ENCODE data around the gene DMD. TPM values are rescaled to one million over a fixed set of nuclear protein-coding genes. Genes with fewer than 3 reads are reported as not detected.

Gene DMD
- total RNA-seq, 1 donor from 2014 or later: 9.7 TPM

- no peak for DNase-seq (ENCODE audit: low read depth, low spot score)
- H3K4me1 Mint-ChIP-seq: no peaks in the 10 kb centered on the region
- H3K9me3 Mint-ChIP-seq: peaks cover 21% of the 10 kb centered on the region
- H3K27me3 Mint-ChIP-seq (ENCODE audit: low read depth): no peaks in the 10 kb centered on the region
- TF ChIP-seq, protein P1, sequence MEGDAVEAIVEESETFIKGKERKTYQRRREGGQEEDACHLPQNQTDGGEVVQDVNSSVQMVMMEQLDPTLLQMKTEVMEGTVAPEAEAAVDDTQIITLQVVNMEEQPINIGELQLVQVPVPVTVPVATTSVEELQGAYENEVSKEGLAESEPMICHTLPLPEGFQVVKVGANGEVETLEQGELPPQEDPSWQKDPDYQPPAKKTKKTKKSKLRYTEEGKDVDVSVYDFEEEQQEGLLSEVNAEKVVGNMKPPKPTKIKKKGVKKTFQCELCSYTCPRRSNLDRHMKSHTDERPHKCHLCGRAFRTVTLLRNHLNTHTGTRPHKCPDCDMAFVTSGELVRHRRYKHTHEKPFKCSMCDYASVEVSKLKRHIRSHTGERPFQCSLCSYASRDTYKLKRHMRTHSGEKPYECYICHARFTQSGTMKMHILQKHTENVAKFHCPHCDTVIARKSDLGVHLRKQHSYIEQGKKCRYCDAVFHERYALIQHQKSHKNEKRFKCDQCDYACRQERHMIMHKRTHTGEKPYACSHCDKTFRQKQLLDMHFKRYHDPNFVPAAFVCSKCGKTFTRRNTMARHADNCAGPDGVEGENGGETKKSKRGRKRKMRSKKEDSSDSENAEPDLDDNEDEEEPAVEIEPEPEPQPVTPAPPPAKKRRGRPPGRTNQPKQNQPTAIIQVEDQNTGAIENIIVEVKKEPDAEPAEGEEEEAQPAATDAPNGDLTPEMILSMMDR (conservative IDR thresholded peaks at IDR 0.05): no peak
- H3K36me3 Mint-ChIP-seq (ENCODE audit: low read depth): peaks cover 3% of the 10 kb centered on the region
- no peak overlapping the region for H3K27ac Mint-ChIP-seq (ENCODE audit: unreplicated experiment)
- no peak overlapping the region for H3K4me3 Mint-ChIP-seq
Measured at GRCh38 chrX:31092970-31093638, 2118.2 kb downstream of the DMD start.

GRCh38 chrX:31092476-31092875 lies 2118.9 kb downstream of the DMD start:
- Mint-ChIP-seq H3K4me1 (no peaks in the 10 kb centered on the region), H3K27me3 (ENCODE audit: low read depth) (no peaks in the 10 kb centered on the region), H3K9me3 (peaks cover 21% of the 10 kb centered on the region), H3K4me3 (no peak overlapping the region), H3K36me3 (ENCODE audit: low read depth) (peaks cover 3% of the 10 kb centered on the region), H3K27ac (ENCODE audit: unreplicated experiment) (no peak overlapping the region)
- DNase-seq (ENCODE audit: low read depth, low spot score): no peak
- TF ChIP-seq, protein P1 (conservative IDR thresholded peaks at IDR 0.05): no peak

DNA sequence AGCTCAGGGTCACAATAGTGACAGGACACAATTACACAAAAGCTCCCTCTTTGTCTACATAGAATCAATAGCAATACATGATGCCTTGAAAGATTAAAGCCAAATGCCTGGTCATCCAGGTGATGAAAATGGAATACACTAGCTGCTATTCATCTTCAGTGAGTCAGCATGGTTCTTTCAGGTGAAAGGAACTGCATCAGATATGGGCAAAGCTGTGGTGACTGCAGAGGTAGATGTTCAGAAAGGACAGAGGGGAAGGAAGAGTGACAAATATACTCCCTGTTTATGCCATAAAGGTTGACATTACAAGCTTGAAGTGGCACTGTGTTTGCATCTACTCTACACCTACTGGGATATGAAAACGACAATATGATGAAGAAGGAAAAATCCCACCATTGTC lies 2119.5 kb downstream of the DMD start:
- no peak overlapping the region for H3K4me3 Mint-ChIP-seq
- H3K4me1 Mint-ChIP-seq: no peaks in the 10 kb centered on the region
- H3K27ac Mint-ChIP-seq (ENCODE audit: unreplicated experiment): no peak overlapping the region
- no peaks in the 10 kb centered on the region for H3K27me3 Mint-ChIP-seq (ENCODE audit: low read depth)
- no peak for DNase-seq (ENCODE audit: low read depth, low spot score)
- TF ChIP-seq, protein P1 (conservative IDR thresholded peaks at IDR 0.05): no peak
- H3K36me3 Mint-ChIP-seq (ENCODE audit: low read depth): peaks cover 3% of the 10 kb centered on the region
- peaks cover 21% of the 10 kb centered on the region for H3K9me3 Mint-ChIP-seq

DNA sequence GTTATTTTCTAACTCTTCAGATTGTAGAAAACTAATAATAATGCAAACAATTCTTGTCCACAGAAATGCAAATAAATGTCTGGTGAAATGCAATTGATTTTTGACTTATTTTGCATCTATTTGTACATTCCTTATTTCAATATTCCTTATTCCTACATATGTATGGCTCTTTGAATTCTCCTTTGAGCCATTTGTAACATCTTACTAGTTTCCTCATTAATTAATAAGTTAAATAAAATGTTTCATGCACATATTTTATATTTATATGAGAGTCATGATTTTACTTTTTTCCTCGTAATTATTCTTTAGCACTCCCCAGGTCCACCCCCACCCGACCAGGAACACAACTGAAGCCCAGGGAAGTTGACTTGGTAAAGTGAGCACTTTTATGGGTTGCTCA lies 2136.8 kb downstream of the DMD start:
- Mint-ChIP-seq H3K27me3 (ENCODE audit: low read depth) (no peaks in the 10 kb centered on the region), H3K4me3 (no peak overlapping the region), H3K9me3 (peaks cover 17% of the 10 kb centered on the region), H3K4me1 (peaks cover 2% of the 10 kb centered on the region), H3K27ac (ENCODE audit: unreplicated experiment) (no peak overlapping the region), H3K36me3 (ENCODE audit: low read depth) (peaks cover 4% of the 10 kb centered on the region)
- no peak for DNase-seq (ENCODE audit: low read depth, low spot score)
- TF ChIP-seq, protein P1 (conservative IDR thresholded peaks at IDR 0.05): no peak

- Mint-ChIP-seq H3K9me3 (peaks cover 16% of the 10 kb centered on the region), H3K4me1 (peaks cover 3% of the 10 kb centered on the region), H3K36me3 (ENCODE audit: low read depth) (peaks cover 4% of the 10 kb centered on the region), H3K27ac (ENCODE audit: unreplicated experiment) (no peak within 1 kb of the TSS), H3K4me3 (no peak within 1 kb of the TSS), H3K27me3 (ENCODE audit: low read depth) (no peaks in the 10 kb centered on the region)
- TF ChIP-seq, protein P1 (conservative IDR thresholded peaks at IDR 0.05): no peak
- no peak for DNase-seq (ENCODE audit: low read depth, low spot score)
Measured at GRCh38 chrX:31071725-31072124, 2139.6 kb downstream of the DMD start, which contains the start of gene FTHL17. Gene FTHL17, minus strand, starts transcription at chrX:31072041. Its CDS starts 88 bp downstream, at chrX:31071953.
